Measurements from ENCODE around the gene CASK. TPM values are rescaled to one million over a fixed set of nuclear protein-coding genes. Genes with fewer than 3 reads are reported as not detected.
"Not testable (repeated sequence)": the region's sequence is repeated elsewhere in the genome, so short reads cannot be mapped to it uniquely, and the experiment has no call there.

Gene CASK
- total and polyA plus RNA-seq, 4 donors: 3.6 to 14.8 (median 6.2) TPM

DNA sequence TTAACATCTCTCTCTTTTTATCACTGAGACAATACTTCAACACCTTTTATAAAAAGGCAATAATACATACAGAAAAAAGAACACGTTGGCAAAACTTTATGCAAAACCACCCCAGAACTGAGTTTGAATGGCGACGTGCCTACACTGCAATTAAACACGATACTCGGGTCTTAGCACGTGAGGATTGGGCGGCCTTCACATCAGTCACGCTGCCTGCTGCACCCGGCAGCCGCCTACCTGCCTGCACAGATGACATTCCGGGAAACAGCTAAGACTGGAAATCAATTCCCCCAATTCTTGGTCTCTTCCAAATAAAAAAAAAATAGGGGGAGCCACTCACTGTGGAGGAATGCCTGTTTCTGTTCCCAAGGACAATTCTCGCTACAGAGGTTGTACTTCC is 408.0 kb downstream of the CASK start:
- Histone ChIP-seq H3K4me3 (ENCODE audit: low read depth in 1 of 3, low read length in 3 of 3) (no peak overlapping the region), H3K9ac (ENCODE audit: low read depth in 1 of 2, low read length in 2 of 2) (no peak overlapping the region), H3K4me1 (ENCODE audit: control insufficient read depth in 4 of 4, insufficient read depth in 4 of 4, low read length in 3 of 4) (no peaks in the 10 kb centered on the region), H3K27ac (ENCODE audit: low read depth in 1 of 2, low read length in 2 of 2) (no peak overlapping the region), H3K36me3 (ENCODE audit: control insufficient read depth in 4 of 4, insufficient read depth in 3 of 4, low read depth in 1 of 4, low read length in 3 of 4) (no peaks in the 10 kb centered on the region), H3K27me3 (ENCODE audit: control insufficient read depth in 4 of 4, insufficient read depth in 4 of 4, low read length in 3 of 4) (no peaks in the 10 kb centered on the region), H3K9me3 (ENCODE audit: control insufficient read depth in 4 of 4, low read length in 3 of 4) (no peaks in the 10 kb centered on the region)
- no peak for DNase-seq (ENCODE audit: low spot score)
- 96% methylated on average over 12 of the region's 12 CpGs for WGBS
- TF ChIP-seq, protein P1, sequence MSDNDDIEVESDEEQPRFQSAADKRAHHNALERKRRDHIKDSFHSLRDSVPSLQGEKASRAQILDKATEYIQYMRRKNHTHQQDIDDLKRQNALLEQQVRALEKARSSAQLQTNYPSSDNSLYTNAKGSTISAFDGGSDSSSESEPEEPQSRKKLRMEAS (IDR thresholded peaks at IDR 0.05): no peak
- no peak for TF ChIP-seq RXRA (IDR thresholded peaks at IDR 0.05)
- no peak for TF ChIP-seq YY1 (IDR thresholded peaks at IDR 0.05)
- TF ChIP-seq, protein P2, sequence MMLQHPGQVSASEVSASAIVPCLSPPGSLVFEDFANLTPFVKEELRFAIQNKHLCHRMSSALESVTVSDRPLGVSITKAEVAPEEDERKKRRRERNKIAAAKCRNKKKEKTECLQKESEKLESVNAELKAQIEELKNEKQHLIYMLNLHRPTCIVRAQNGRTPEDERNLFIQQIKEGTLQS (IDR thresholded peaks at IDR 0.05): no peak
- TF ChIP-seq HNF4G (IDR thresholded peaks at IDR 0.05): no peak
- TF ChIP-seq, protein P3, sequence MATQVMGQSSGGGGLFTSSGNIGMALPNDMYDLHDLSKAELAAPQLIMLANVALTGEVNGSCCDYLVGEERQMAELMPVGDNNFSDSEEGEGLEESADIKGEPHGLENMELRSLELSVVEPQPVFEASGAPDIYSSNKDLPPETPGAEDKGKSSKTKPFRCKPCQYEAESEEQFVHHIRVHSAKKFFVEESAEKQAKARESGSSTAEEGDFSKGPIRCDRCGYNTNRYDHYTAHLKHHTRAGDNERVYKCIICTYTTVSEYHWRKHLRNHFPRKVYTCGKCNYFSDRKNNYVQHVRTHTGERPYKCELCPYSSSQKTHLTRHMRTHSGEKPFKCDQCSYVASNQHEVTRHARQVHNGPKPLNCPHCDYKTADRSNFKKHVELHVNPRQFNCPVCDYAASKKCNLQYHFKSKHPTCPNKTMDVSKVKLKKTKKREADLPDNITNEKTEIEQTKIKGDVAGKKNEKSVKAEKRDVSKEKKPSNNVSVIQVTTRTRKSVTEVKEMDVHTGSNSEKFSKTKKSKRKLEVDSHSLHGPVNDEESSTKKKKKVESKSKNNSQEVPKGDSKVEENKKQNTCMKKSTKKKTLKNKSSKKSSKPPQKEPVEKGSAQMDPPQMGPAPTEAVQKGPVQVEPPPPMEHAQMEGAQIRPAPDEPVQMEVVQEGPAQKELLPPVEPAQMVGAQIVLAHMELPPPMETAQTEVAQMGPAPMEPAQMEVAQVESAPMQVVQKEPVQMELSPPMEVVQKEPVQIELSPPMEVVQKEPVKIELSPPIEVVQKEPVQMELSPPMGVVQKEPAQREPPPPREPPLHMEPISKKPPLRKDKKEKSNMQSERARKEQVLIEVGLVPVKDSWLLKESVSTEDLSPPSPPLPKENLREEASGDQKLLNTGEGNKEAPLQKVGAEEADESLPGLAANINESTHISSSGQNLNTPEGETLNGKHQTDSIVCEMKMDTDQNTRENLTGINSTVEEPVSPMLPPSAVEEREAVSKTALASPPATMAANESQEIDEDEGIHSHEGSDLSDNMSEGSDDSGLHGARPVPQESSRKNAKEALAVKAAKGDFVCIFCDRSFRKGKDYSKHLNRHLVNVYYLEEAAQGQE (IDR thresholded peaks at IDR 0.05): no peak

DNA sequence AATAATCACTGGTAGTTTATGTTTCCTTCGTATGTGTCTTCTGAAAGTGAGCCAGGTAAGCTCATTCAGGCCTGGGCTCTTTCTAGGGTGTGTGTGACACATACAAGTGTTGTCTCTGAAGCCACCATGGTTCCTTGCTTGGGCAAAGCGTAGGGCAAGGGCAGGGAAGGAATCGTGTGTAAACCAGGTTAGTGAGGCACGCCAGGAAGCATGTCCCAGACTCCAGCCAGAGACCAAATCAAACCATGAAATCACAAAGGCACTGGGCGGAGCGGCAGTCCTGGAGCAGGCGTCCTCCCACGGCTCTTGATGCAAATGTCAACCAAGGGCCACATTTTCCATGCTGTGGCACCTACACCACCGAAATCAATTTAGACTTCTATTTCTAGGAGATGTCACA is 409.2 kb downstream of the CASK start:
- no peaks in the 10 kb centered on the region for H3K36me3 ChIP-seq (ENCODE audit: control insufficient read depth in 4 of 4, insufficient read depth in 3 of 4, low read depth in 1 of 4, low read length in 3 of 4)
- TF ChIP-seq EGR1 (IDR thresholded peaks at IDR 0.05; ENCODE audit: low read depth in 2 of 2): no peak
- TF ChIP-seq HNF4A (conservative IDR thresholded peaks at IDR 0.05): no peak
- no peak for TF ChIP-seq SP1 (IDR thresholded peaks at IDR 0.05)
- TF ChIP-seq GABPA (IDR thresholded peaks at IDR 0.05 in 1 of 2, conservative IDR thresholded peaks at IDR 0.05 in 1 of 2): no peak
- no peak for TF ChIP-seq JUND (IDR thresholded peaks at IDR 0.05)
- TF ChIP-seq YY1 (IDR thresholded peaks at IDR 0.05): no peak
- TF ChIP-seq, protein P1 (IDR thresholded peaks at IDR 0.05): no peak
- TF ChIP-seq RAD21 (IDR thresholded peaks at IDR 0.05): no peak
- TF ChIP-seq TAF1 (conservative IDR thresholded peaks at IDR 0.05): no peak
- H3K27ac ChIP-seq (ENCODE audit: low read depth in 1 of 2, low read length in 2 of 2): no peak overlapping the region
- H3K4me3 ChIP-seq (ENCODE audit: low read depth in 1 of 3, low read length in 3 of 3): no peak overlapping the region
- no peaks in the 10 kb centered on the region for H3K4me1 ChIP-seq (ENCODE audit: control insufficient read depth in 4 of 4, insufficient read depth in 4 of 4, low read length in 3 of 4)
- H3K9me3 ChIP-seq (ENCODE audit: control insufficient read depth in 4 of 4, low read length in 3 of 4): no peaks in the 10 kb centered on the region
- no peaks in the 10 kb centered on the region for H3K27me3 ChIP-seq (ENCODE audit: control insufficient read depth in 4 of 4, insufficient read depth in 4 of 4, low read length in 3 of 4)
- 91% methylated on average over 9 of the region's 9 CpGs for WGBS
- DNase-seq (ENCODE audit: low spot score): no peak
- no peak overlapping the region for H3K9ac ChIP-seq (ENCODE audit: low read depth in 1 of 2, low read length in 2 of 2)

DNA sequence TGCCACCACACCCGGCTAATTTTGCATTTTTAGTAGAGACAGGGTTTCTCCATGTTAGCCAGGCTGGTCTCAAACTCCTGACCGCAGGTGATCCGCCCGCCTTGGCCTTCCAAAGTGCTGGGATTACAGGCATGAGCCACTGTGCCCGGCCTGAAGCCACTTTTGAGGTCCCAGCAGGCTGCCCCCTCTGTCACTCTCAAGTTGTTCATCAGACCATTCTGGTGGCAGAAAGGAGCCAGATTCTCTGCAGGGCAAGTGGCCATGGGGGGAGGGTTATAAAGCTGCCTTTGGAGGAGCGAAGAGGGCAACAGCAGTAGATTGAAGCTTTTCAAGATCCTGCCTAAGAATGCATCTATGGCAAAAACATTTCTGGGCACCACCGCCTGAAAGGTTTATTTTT is 410.5 kb downstream of the CASK start:
- not testable (repeated sequence) for DNase-seq (ENCODE audit: low spot score); H3K4me1 ChIP-seq (ENCODE audit: control insufficient read depth in 4 of 4, insufficient read depth in 4 of 4, low read length in 3 of 4); H3K9me3 ChIP-seq (ENCODE audit: control insufficient read depth in 4 of 4, low read length in 3 of 4); H3K27ac ChIP-seq (ENCODE audit: low read depth in 1 of 2, low read length in 2 of 2); H3K27me3 ChIP-seq (ENCODE audit: control insufficient read depth in 4 of 4, insufficient read depth in 4 of 4, low read length in 3 of 4); H3K9ac ChIP-seq (ENCODE audit: low read depth in 1 of 2, low read length in 2 of 2); H3K4me3 ChIP-seq (ENCODE audit: low read depth in 1 of 3, low read length in 3 of 3); H3K36me3 ChIP-seq (ENCODE audit: control insufficient read depth in 4 of 4, insufficient read depth in 3 of 4, low read depth in 1 of 4, low read length in 3 of 4)
- 98% methylated on average over 7 of the region's 7 CpGs for WGBS
